NOMO-1 (cell line): ENCODE results near the gene ARHGEF11.
A peak's percentile ranks its signal among the peaks of the same experiment; 100 is the strongest.

ENCODE experiments used
- DNase-seq, 2 experiments: peaks; one replicate each; lab custom pipeline; 2025; ENCODE audit not compliant: unreplicated experiment in 2 of 2; lab: John Stamatoyannopoulos, UW

Gene ARHGEF11

DNA sequence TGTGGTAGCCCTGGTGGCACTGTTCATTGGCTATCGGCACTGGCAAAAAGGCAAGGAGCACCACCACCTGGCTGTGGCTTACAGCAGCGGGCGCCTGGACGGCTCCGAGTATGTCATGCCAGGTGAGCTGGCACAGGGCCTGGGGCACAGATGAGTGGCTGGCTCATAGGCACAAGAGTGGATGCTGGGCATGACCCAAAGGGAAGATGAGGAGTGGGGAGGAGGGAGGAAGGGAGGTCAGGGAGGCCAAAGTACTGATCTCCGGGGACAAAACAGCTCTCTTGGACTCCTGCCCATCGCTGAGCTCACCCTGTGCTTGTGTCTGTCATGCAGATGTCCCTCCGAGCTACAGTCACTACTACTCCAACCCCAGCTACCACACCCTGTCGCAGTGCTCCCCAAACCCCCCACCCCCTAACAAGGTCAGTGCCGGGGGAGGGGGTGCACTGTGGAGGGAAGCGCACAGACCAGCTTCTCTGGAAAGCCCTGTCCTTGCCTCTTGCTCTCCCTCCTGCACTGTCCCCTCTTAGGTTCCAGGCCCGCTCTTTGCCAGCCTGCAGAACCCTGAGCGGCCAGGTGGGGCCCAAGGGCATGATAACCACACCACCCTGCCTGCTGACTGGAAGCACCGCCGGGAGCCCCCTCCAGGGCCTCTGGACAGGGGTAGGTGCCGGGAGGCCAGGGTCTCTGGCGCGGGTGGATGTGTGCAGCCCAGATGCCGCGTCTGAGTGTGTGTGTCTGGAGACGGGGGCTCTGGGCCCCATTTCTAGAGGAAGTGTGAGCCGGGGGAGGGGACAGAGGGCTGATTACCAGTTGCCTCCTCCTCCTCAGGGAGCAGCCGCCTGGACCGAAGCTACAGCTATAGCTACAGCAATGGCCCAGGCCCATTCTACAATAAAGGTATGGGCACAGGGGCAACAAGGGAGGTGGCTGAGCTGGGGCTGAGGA lies 132.4 kb downstream of the ARHGEF11 start:
- no peak for DNase-seq

GRCh38 chr1:156912310-156912709 lies 133.2 kb downstream of the ARHGEF11 start:
- DNase-seq, result no peak

DNA sequence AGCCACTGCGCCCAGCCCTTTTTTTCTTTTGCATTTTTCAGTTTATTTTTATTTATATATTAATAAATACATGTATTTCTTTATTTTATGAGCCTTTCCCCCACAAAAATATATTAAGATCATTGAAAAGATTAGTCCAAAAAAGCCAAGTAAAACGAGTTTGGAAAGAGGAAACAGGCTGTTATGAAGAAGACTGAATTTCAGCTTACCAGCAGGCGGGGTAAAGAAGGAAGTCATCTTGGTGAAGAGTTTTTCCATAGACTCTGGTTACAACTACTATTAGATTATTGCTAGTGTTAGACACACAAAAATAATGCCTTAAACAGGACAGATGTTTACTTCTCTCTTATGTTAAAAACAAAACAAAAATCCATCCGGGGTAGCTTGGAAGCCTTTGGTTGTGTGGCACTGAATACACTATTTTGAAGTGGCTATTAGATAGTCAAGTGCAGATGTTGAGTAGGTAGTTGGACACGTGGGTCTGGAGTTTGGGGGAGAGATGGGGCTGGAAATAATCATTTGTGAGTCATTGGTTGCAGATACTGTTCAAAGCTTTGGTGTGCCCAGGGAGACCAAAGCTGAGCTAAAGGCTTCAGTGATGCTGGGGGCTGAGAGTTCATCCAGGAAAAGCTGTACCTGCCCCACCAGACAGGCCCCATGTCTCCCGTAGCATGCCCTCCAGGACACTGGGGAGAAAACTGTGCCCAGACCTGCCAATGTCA lies 133.8 kb downstream of the ARHGEF11 start:
- DNase-seq, result peak in 1 of 2 experiments; percentile 59

DNA sequence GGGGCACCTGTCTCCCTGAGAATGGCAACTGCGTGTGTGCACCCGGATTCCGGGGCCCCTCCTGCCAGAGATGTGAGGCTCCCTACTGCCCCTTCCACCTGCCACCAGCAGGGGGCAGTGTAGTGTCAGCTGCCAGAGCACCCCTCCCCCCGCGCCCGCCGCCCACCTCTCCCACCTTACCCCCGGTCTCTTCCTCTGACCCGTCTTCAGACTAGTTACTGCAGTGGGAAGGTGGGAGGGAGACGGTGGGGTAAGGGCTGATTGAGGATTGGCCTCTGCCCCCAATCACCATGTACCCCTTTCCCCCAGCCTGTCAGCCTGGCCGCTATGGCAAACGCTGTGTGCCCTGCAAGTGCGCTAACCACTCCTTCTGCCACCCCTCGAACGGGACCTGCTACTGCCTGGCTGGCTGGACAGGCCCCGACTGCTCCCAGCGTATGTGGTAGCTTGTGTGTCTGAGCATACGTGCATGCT lies 135.2 kb downstream of the ARHGEF11 start:
- peak in 1 of 2 experiments; percentile 15 for DNase-seq

- no peak for DNase-seq
Measured at GRCh38 chr1:156909671-156910070, 135.9 kb downstream of the ARHGEF11 start.

GRCh38 chr1:156908955-156909354 lies 136.6 kb downstream of the ARHGEF11 start:
- DNase-seq, result no peak

- DNase-seq, result no peak
Measured at GRCh38 chr1:156908541-156908940, 137.0 kb downstream of the ARHGEF11 start.

DNA sequence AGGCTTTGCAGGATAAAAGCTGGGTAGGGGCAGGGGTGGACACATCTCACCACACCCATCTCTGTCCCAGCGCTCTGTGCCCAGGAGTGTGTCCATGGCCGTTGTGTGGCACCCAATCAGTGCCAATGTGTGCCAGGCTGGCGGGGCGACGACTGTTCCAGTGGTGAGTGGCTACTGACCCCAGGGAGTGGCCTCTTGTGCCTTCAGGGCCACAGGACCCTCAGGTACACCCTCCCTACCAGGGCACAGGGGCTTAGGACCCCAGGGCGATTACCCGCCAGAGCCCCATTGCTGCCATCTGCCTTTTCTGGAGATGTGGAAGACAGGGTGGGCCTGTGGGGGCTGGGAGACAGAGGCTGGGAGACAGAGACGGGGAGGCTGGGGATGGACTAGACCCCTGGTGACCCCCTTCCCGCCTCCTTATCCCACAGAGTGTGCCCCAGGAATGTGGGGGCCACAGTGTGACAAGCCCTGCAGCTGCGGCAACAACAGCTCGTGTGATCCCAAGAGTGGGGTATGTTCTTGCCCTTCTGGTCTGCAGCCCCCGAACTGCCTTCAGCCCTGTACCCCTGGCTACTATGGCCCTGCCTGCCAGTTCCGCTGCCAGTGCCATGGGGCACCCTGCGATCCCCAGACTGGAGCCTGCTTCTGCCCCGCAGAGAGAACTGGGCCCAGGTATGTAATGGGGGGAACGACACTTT lies 139.2 kb downstream of the ARHGEF11 start:
- DNase-seq, result no peak

DNA sequence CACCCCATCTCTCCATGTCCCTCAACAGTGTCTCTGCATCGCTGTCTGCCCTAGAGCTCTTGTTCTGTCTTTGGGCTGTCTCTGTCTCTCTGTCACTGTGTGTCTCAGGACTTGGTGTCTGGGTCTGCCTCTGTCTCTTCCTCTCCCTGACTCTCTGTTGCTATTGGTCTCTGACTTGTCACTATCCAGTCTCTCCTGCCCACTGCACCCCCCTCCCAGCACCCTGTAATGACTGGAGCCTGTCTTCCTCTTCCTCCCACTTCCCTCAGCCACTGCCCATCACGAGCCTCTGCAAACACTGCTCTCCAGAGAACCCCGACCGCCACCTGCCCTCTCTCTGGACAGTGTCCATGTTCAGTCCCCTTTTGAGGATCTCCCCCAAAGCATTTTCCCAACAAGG lies 139.9 kb downstream of the ARHGEF11 start:
- DNase-seq, result no peak

GRCh38 chr1:156905176-156905575 lies 140.4 kb downstream of the ARHGEF11 start:
- DNase-seq, result no peak

GRCh38 chr1:156904187-156904959 lies 141.2 kb downstream of the ARHGEF11 start:
- no peak for DNase-seq

- DNase-seq, result no peak
Measured at GRCh38 chr1:156903328-156904091, 142.0 kb downstream of the ARHGEF11 start.

GRCh38 chr1:156901966-156902915 lies 143.3 kb downstream of the ARHGEF11 start:
- no peak for DNase-seq

DNA sequence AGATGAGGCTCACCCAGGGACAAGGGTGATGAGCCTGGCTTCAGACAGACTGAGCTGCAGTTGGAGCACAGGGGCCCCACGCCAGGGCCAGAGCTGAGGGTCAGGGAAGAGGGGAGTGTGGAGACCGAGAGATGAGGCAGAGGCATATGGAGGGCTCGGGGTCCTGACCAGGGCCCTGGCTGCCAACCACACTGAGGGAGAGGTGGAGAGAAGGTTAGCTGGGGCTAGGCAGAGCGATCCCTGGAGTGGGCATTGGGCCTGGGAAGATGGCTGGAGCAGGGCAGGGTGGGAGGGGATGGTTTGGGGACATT lies 144.0 kb downstream of the ARHGEF11 start:
- DNase-seq, result no peak

DNA sequence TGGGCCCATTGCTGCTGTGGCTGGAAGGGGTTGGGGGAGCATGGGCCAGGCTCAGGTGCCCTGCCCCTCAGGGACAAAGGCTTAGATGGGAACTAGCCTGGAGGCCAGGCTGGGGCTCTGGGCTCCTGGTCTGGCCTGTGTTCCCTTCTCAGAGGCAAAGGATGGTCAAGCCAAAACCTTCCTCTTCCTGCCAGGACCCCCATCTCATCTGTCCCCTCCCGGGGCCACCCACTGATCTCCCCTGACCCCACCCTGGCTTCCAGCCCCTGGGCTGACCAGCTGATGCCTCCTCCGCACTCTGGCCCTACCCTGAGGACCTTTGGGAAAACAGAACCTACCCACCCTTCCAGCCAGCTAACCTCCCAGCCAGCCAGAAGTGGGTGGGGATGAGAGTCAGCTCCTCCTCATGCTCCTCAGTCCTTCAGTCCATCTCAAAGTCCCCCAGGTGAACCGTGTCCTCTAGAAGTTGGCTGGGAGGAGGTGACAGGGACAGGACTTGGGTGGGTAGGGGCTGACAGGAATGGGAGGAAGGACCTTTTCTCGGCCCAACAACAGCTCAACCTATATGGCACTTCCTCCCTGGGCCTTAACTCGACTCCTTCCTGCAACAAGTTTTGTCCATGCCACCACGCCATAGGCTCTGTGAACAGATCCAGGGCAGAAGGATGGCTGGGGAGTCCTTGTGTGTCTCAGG lies 144.5 kb downstream of the ARHGEF11 start:
- DNase-seq, result no peak

GRCh38 chr1:156899956-156900718 lies 145.4 kb downstream of the ARHGEF11 start:
- DNase-seq, result no peak

DNA sequence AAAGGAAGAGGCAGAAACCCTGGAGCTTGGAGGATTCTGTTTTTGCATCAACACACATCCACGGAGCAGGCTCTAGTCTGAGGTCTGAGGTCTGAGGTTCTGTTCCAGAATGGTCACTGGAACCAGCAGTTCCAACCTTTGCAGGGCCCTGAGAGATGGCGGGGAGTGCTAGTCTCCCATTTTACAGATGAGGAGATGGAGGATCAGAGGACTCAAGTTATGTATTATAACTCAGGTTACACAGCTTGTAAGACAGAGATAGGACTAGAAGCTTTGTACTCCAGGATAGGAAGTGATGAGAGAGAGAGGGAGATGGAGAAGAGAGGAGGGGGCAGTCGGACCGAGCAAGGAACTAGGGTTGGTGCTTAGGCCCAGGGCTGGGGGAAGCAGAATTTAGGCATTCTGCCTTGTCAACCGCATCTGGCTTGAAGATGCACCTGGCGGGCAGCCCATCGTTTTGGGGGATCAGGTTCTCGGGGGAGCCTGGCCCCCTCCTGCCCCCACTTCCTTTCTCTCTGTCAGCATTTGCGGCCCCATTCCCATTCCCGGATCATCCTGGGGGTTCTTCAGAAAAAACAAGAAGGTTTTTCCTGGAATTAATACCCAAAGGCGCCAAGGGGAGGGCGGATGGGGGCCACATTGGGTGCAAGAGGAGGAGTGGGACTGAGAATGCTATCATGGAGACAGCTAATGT lies 146.4 kb downstream of the ARHGEF11 start:
- no peak for DNase-seq
